ENCODE measurements around the gene CMSS1.

The CMSS1 gene

GRCh38 chr3:99990179-99990578, 172.5 kb downstream of the CMSS1 start:
- Histone ChIP-seq H3K27me3 (ENCODE audit: insufficient read depth, low read length, poor library complexity, severe bottlenecking) (no peaks in the 10 kb centered on the region), H3K4me1 (ENCODE audit: insufficient read depth, low read length, poor library complexity, severe bottlenecking) (no peaks in the 10 kb centered on the region), H3K4me3 (ENCODE audit: low read length, poor library complexity, severe bottlenecking) (no peak overlapping the region), H3K9ac (ENCODE audit: low read depth, low read length, poor library complexity, severe bottlenecking) (no peak overlapping the region), H3F3A (ENCODE audit: low read depth) (no peaks in the 10 kb centered on the region), H4K20me1 (ENCODE audit: insufficient read depth, low read length, poor library complexity, severe bottlenecking) (no peaks in the 10 kb centered on the region), H3K4me2 (ENCODE audit: low read depth, low read length, poor library complexity, severe bottlenecking) (no peak overlapping the region), H3K36me3 (ENCODE audit: insufficient read depth, low read length) (no peaks in the 10 kb centered on the region), H3K79me2 (ENCODE audit: insufficient read depth, low read length) (no peaks in the 10 kb centered on the region), H3K9me3 (ENCODE audit: insufficient read depth, low read depth, low read length) (no peaks in the 10 kb centered on the region), H2AFZ (ENCODE audit: low read length) (no peak overlapping the region), H3K9me2 (replicated peaks; ENCODE audit: low read depth, low read length) (no peaks in the 10 kb centered on the region)
- TF ChIP-seq CTCF (conservative IDR thresholded peaks at IDR 0.05; ENCODE audit: low read length) (no peak), EZH2phosphoT487 (IDR thresholded peaks at IDR 0.05; ENCODE audit: borderline replicate concordance) (no peak)

- Histone ChIP-seq H3K9me3 (ENCODE audit: insufficient read depth, low read depth, low read length) (no peaks in the 10 kb centered on the region), H3K9me2 (replicated peaks; ENCODE audit: low read depth, low read length) (no peaks in the 10 kb centered on the region), H3K4me2 (ENCODE audit: low read depth, low read length, poor library complexity, severe bottlenecking) (no peak overlapping the region), H3F3A (ENCODE audit: low read depth) (no peaks in the 10 kb centered on the region), H3K4me1 (ENCODE audit: insufficient read depth, low read length, poor library complexity, severe bottlenecking) (no peaks in the 10 kb centered on the region), H3K36me3 (ENCODE audit: insufficient read depth, low read length) (no peaks in the 10 kb centered on the region), H4K20me1 (ENCODE audit: insufficient read depth, low read length, poor library complexity, severe bottlenecking) (no peaks in the 10 kb centered on the region), H2AFZ (ENCODE audit: low read length) (no peak overlapping the region), H3K9ac (ENCODE audit: low read depth, low read length, poor library complexity, severe bottlenecking) (no peak overlapping the region), H3K4me3 (ENCODE audit: low read length, poor library complexity, severe bottlenecking) (no peak overlapping the region), H3K27me3 (ENCODE audit: insufficient read depth, low read length, poor library complexity, severe bottlenecking) (no peaks in the 10 kb centered on the region), H3K79me2 (ENCODE audit: insufficient read depth, low read length) (no peaks in the 10 kb centered on the region)
- TF ChIP-seq EZH2phosphoT487 (IDR thresholded peaks at IDR 0.05; ENCODE audit: borderline replicate concordance) (no peak), CTCF (conservative IDR thresholded peaks at IDR 0.05; ENCODE audit: low read length) (no peak)
Observed at GRCh38 chr3:99997293-99997692, 179.6 kb downstream of the CMSS1 start.

- TF ChIP-seq CTCF (conservative IDR thresholded peaks at IDR 0.05; ENCODE audit: low read length) (no peak), EZH2phosphoT487 (IDR thresholded peaks at IDR 0.05; ENCODE audit: borderline replicate concordance) (no peak)
- Histone ChIP-seq H3K27me3 (ENCODE audit: insufficient read depth, low read length, poor library complexity, severe bottlenecking) (no peaks in the 10 kb centered on the region), H3K4me2 (ENCODE audit: low read depth, low read length, poor library complexity, severe bottlenecking) (no peak overlapping the region), H2AFZ (ENCODE audit: low read length) (no peak overlapping the region), H3K9me3 (ENCODE audit: insufficient read depth, low read depth, low read length) (no peaks in the 10 kb centered on the region), H3K9me2 (replicated peaks; ENCODE audit: low read depth, low read length) (no peaks in the 10 kb centered on the region), H3K36me3 (ENCODE audit: insufficient read depth, low read length) (no peaks in the 10 kb centered on the region), H3K4me1 (ENCODE audit: insufficient read depth, low read length, poor library complexity, severe bottlenecking) (no peaks in the 10 kb centered on the region), H3K9ac (ENCODE audit: low read depth, low read length, poor library complexity, severe bottlenecking) (no peak overlapping the region), H4K20me1 (ENCODE audit: insufficient read depth, low read length, poor library complexity, severe bottlenecking) (no peaks in the 10 kb centered on the region), H3K79me2 (ENCODE audit: insufficient read depth, low read length) (no peaks in the 10 kb centered on the region), H3K4me3 (ENCODE audit: low read length, poor library complexity, severe bottlenecking) (no peak overlapping the region), H3F3A (ENCODE audit: low read depth) (no peaks in the 10 kb centered on the region)
Observed at GRCh38 chr3:99999536-99999935, 181.9 kb downstream of the CMSS1 start.

All from Loucy (cell line).